Umbilical cord (tissue), 2 donors: ENCODE results near the gene ST3GAL3. TPM values are rescaled to one million over a fixed set of nuclear protein-coding genes. Genes with fewer than 3 reads are reported as not detected.

Experiments
- DNase-seq: peaks from one replicate; pipeline ENCODE4 v3.0.0-alpha.2; 2015; ENCODE audit warnings: low spot score
- total RNA-seq: library from RNA; depleted of rRNA; stranded (reverse); fragments of >200 nt; gene quantifications from one replicate; pipeline ENCODE4 v1.2.3, GENCODE V29; 2014; ENCODE audit warnings: low replicate concordance; ENCODE audit not compliant: insufficient read depth

The ST3GAL3 gene
- total RNA-seq, 1 donor from 2014 or later = 36.6 TPM

- no peak for DNase-seq
These were observed 169.8 kb downstream of the ST3GAL3 start for GRCh38 chr1:43877101-43877500.

DNA sequence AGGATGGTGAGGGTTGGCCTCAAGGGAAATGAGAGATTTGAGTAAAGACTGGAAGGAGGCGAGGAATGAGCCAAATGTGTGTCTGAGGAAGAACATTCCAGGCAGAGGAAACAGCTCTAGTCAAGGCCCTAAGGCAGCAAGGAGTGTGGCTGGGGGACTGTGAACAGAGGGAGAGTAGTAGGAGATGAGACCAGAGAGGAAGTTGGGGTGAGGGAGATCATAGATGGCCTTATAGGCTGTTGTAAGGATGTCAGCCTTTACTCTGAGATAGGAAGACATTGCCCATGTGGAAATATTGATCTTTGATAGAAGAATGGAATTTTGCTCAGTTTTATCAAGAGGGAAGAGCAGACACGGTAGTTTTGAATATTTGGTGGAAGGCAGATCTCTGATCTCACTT lies 171.1 kb downstream of the ST3GAL3 start:
- DNase-seq = no peak

DNA sequence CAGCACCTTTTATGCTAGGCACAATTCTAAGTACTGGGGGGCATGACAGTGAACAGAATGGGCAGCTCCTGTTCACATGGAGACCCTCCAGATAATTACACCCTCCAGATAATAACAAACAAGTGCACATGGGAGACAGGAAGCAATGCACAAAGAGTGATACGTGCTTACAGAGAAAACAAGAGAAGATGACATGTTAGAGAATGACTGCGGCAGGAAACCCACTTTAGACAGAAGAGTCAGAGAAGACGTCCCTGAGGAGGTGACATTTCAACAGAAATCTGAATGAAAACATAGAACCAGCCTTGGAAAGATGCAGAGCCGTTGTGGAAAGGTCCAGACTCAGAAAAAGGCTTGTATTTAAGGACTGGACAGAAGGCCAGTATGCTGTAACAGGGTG lies 171.5 kb downstream of the ST3GAL3 start:
- no peak for DNase-seq

DNA sequence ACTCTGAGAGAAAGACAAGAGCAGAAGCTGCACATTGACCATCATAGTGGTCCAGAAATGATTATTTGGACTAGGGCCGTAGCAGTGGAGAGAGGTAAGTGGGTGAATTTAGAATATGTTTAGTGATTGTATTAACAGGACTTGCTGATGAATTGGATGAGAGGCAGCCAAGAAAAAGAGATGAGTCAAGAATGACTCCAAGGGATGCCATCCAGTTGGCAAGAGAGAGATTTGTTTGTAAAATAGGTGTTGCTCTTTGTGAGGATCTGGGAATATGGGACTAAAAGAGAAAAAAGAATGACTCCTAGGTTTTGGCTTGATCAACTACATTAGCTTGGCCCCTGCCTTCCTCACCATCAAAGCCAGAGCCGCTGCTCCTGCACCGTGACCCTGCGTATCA lies 172.1 kb downstream of the ST3GAL3 start:
- DNase-seq = no peak

DNA sequence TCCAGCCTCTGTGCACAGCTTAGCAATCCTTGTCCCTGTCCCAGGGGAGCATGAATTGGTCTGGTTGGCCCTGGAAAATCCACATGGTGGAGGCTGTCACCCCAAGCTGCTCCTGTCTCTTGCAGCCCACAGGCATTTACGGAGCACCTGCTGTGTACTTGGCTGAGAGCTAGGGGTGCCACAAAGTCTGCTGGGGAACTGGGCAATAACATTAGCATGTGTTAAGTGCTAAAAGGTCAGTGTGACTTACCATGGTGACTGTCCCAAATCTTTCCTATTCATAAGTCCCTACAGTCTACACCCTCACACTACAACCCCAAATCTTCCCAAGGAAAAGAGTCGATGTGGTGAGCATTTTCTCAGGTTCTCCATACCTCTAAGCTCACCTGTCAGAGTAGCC lies 172.7 kb downstream of the ST3GAL3 start:
- no peak for DNase-seq

DNA sequence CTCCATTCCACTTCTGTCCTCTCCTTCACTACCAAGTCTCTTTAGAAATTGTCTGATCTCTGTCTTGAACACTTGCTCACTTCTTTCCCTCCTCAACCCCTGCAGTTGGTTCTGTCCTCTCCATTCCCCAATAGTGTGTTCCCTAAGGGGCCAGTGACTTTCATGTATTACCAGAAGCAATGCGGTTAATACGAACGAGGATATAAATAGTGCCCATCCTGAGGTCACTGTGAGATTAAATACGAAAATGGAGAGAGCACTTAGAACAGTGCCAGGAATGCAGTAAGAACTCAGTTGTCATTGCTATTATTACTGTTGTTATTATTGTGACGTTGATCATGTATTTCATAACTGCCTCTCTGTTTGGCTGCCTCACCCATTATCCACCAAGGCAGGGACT lies 173.3 kb downstream of the ST3GAL3 start:
- no peak for DNase-seq

DNA sequence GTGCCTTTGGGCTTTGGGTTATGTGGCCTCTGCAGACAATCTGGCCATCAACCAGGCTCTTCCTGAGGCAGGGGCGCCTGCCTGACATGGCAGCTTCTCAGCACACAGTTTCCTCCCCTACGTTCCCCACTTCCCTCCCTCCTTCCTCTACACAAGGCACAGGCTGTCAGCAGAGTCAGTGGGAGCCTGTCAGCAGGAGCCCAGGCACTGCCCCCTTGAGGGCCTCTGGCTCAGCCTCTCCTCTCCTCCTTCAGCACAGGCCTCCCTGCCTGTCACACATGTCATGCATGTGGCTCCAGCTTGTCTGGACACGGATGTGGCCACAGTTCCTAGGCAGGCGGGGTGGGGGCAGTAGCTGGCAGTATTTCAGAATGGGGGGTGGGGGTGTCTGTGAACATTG lies 174.1 kb downstream of the ST3GAL3 start:
- DNase-seq = peak; percentile 45

- DNase-seq = no peak
These were observed 175.4 kb downstream of the ST3GAL3 start for GRCh38 chr1:43882763-43883162.

GRCh38 chr1:43883321-43883720 lies 176.0 kb downstream of the ST3GAL3 start:
- no peak for DNase-seq

GRCh38 chr1:43885279-43885801 lies 178.0 kb downstream of the ST3GAL3 start:
- peak; percentile 49 for DNase-seq

GRCh38 chr1:43887748-43888147 lies 180.4 kb downstream of the ST3GAL3 start:
- DNase-seq = no peak

DNA sequence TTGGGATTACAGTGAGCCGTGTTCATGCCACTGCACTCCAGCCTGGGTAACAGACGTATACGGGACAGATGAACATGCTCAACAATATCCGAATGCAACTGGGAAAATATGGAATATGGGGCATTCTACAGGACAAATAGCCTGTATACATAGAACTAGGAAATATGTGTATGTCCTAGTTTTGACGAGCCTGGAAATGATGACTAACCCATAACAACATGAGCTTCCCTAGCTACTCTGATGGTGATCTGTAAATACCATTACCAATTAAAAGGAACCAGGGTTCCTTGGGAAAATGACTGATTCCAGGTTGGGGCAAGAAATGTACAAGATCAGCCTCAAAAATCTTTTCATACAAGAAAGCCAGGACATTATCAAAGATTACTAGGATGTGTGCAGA lies 183.5 kb downstream of the ST3GAL3 start:
- no peak for DNase-seq

- peak; percentile 36 for DNase-seq
These were observed 185.7 kb downstream of the ST3GAL3 start for GRCh38 chr1:43893006-43893405.

DNA sequence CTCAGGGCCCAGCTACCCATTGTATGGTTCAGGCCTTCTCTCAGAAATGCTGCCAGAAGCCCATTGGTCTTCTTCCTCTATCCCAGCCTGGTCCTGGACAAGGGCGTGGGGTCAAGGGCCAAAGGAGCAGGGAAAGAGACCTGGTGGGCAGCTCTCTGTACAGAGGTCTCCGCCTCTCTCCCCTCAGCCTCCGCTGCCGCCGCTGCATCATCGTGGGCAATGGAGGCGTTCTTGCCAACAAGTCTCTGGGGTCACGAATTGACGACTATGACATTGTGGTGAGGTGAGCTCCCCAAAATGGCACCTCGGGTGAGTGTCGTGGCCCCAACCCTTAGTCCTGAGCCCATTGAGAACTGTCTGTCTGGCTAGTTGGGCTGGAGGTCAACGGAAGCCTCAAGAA lies 191.6 kb downstream of the ST3GAL3 start:
- DNase-seq = no peak

GRCh38 chr1:43900386-43900785 lies 193.1 kb downstream of the ST3GAL3 start:
- no peak for DNase-seq

DNA sequence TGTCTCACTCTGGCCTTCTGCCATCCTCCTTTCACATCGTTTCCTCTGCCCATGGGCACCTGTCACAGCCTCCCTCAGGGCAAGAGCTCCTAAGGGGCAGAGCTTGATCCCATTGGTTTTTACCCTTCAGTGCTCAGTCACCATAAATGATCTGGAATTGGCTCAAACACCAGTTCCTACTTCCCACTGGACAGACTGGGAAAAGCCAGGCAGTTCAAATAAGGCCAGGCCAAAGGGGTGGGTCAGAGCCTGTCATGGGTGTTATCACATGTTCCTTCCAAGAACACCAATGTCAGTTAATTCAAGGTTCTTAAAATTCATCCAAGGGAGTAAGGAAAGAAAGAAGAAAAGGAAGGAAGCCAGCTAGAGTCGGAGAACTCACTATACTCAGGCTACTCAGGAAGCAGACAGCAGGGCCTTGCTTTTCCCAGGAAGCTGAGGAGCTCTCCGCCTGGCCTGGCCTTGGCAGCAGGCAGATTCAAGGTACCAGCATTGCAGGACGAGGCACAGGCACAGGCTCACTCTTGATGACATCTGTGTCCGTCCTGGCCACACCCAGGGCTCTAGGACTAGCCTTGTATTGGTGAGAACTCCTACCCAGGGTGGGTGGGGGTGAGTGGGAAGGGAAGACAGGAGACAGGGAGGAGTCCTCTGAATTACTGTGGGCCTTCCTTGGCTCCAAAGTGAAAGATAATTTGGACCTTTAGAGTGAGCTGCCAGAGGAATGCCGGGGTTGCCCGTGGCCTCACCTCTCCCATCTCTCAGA lies 194.0 kb downstream of the ST3GAL3 start:
- no peak for DNase-seq

DNA sequence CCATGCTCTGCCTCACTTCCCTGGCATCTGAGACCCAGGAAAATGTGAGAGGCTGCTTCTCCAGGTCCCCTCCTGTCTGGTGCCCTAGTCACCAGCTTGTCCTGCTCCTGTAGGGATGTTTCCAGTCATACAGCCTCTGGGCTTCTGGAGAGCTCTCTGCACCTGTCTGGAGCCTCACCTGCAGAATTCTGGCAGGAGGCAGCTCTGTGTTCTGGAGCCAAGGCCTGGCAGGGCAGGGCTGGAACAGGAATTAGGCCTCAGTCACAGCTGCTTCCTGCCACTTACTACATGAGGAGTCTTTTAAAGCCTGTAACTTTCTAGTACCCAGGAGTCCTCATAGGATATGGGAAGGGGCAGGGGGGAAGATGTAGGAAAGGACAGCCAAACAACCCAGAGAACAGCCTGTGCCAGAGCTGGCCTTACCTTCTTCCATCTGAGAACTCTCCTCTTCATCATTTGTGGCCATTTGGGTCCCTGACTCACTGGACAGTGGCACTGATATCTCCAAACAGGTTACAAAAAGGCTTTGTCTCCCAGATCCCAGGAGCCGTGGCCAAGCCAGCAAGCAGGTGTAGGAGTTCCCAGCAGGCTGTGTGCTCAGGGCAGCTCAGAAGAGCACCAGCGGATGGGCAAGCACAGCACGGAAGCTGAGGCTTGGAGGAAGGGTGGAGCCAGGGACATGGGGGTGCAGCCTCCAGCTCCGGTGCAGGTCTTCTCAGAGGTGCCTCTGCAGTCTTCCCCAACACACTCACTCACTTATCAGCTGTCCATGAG lies 194.9 kb downstream of the ST3GAL3 start:
- no peak for DNase-seq

DNA sequence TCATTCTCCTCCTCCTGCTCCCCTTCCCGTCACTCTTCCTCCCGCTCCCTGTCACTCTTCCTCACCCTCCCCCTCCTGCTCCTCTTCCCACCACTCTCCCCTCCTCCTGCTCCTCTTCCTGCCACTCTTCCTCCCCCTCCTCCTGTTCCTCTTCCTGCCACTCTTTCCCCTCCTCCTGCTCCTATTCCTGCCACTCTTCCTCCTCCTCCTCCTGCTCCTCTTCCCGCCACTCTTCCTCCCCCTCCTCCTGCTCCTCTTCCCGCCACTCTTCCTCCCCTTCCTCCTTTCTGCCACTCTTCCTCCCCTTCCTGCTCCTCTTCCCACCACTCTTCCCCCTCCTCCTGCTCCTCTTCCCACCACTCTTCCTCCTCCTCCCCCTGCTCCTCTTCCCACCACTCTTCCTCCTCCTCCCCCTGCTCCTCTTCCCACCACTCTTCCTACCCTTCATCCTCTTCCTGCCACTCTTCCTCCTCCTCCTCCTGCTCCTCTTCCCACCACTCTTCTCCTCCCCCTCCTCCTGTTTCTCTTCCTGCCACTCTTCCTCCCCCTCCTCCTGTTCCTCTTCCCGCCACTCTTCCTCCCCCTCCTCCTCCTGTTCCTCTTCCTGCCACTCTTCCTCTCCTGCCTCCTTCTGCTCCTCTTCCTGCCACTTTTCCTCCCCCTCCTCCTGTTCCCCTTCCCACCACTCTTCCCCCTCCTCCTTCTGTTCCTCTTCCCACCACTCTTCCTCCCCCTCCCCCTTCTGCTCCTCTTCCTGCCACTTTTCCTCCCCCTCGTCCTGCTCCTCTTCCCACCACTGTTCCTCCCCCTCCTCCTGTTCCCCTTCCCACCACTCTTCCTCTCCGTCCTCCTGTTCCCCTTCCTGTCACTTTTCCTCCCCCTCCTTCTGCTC lies 197.6 kb downstream of the ST3GAL3 start:
- DNase-seq = no peak

- DNase-seq = no peak
These were observed 200.9 kb downstream of the ST3GAL3 start for GRCh38 chr1:43908226-43908625.

DNA sequence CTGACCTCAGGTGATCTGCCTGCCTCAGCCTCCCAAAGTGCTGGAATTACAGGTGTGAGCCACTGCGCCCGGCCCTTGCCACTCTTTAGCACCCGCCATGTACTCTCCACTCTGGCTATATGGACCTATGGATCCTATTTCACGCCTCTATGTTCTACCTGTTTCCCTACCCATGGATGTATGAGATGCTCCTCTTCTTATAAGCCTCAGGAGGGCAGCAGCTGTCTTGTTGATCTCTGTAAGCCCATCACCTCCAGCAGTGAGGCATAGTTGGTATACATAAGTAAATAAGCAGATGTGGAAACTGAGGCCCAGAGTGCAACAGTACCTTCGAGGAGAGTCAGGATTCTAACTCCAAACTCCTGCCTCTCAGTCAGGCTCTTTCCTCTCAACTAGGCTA lies 201.5 kb downstream of the ST3GAL3 start:
- no peak for DNase-seq

DNA sequence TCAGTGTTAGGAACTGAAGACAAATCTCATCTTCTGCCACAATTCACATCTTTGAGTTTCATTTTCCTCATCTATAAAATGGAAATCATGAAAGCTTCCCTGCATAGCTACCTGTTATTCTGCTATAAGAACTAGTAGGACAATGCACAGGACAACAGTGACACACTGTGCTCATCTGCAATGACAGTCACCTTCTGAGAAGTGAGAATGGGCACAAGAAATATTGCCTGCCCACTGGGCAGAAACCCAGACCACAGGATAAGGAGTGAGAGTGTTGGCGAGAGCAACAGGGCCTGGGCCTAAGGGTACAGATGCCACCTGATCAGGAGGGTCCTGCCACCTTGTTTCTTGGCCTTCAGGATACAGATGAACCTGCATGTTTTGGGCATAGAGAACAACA lies 203.0 kb downstream of the ST3GAL3 start:
- no peak for DNase-seq

GRCh38 chr1:43912607-43913006 lies 205.3 kb downstream of the ST3GAL3 start:
- DNase-seq = peak; percentile 59
